VCaP (cell line): ENCODE measurements around the gene NAPA.
A peak's percentile ranks its signal among the peaks of the same experiment; 100 is the strongest.

Source experiments
- H3K27ac ChIP-seq: fragments of 450-650 bp; 2 replicates; pipeline ENCODE4 v1.5.1; 2017
- CTCF ChIP-seq: fragments of 450-650 bp; conservative IDR thresholded peaks from 2 replicates; pipeline ENCODE4 v1.5.1; 2017; ENCODE audit warnings: mild to moderate bottlenecking, moderate library complexity

Gene NAPA

GRCh38 chr19:47512183-47512947 lies 2.5 kb downstream of the NAPA start:
- TF ChIP-seq CTCF = no peak
- peak overlapping the region; percentile 96 for H3K27ac ChIP-seq

GRCh38 chr19:47511681-47512080 lies 3.2 kb downstream of the NAPA start:
- H3K27ac ChIP-seq = peak overlapping the region; percentile 96
- TF ChIP-seq CTCF = no peak

- TF ChIP-seq CTCF = no peak
- peak overlapping the region; percentile 96 for H3K27ac ChIP-seq
Measured at GRCh38 chr19:47511128-47511517, 3.7 kb downstream of the NAPA start.

GRCh38 chr19:47510516-47511127 lies 4.2 kb downstream of the NAPA start:
- TF ChIP-seq CTCF = peak; percentile 18; the same call in 1 of the 2 replicates
- H3K27ac ChIP-seq = peak overlapping the region; percentile 96

- no peak for TF ChIP-seq CTCF
- peak overlapping the region; percentile 96 for H3K27ac ChIP-seq
Measured at GRCh38 chr19:47509973-47510372, 4.9 kb downstream of the NAPA start.

GRCh38 chr19:47509170-47509847 lies 5.6 kb downstream of the NAPA start:
- no peak for TF ChIP-seq CTCF
- H3K27ac ChIP-seq = peak overlapping the region; percentile 96

- H3K27ac ChIP-seq = peak overlapping the region; percentile 96
- no peak for TF ChIP-seq CTCF
Measured at GRCh38 chr19:47508721-47509120, 6.1 kb downstream of the NAPA start.
